Hematopoietic multipotent progenitor cell (in vitro differentiated cells): ENCODE results near the gene ACVR1. TPM values are rescaled to one million over a fixed set of nuclear protein-coding genes. Genes with fewer than 3 reads are reported as not detected.
A peak's percentile ranks its signal among the peaks of the same experiment; 100 is the strongest.
"Not testable (repeated sequence)": the region's sequence is repeated elsewhere in the genome, so short reads cannot be mapped to it uniquely, and the experiment has no call there.

Experiments used
- DNase-seq, 3 donors: peaks; one replicate each; pipeline ENCODE4 v3.0.0-alpha.2; 2011 to 2015; ENCODE audit warnings: low read depth in 2 of 3, low spot score in 2 of 3
- total RNA-seq: library from RNA; depleted of rRNA; stranded (reverse); fragments of >200 nt; gene quantifications from one replicate; pipeline ENCODE4 v1.2.3, GENCODE V29; 2012

ACVR1 gene
- total RNA-seq, 1 donor, result 10.5 TPM

DNA sequence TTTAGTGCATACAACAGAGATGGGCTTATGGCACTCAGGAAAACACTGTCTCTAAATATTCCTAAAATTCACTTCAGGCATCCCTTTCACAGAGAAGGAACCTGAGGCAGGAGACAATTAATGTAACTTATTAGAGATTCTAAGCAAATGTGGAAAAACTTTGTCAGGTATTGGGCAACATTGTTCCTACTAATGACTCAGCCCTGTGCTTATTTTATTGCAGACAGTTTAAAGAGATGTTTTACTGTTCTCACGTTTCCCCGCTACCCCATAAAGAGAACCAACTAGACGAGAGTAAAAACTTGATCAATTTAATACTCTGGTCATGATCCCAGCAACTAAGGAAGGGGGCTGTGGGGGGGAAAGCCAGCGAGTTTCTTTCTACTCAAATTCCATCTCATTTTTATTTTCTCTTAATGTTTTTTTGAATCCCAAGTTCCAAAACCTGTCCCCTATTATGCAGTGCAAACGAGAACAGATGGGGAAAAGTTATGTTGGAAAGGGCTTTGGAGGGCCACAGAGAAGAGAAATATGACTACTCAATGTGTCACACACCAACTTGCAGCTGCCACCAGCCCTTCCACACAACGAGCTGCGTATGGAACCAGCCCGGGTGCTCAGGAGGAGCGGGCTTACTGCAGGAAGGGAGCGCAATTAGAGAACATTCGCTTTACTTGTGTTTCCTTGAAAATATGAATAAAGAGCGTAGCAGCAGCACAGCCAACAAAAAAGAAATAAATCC lies 18.7 kb upstream of the ACVR1 start:
- DNase-seq, result no peak

DNA sequence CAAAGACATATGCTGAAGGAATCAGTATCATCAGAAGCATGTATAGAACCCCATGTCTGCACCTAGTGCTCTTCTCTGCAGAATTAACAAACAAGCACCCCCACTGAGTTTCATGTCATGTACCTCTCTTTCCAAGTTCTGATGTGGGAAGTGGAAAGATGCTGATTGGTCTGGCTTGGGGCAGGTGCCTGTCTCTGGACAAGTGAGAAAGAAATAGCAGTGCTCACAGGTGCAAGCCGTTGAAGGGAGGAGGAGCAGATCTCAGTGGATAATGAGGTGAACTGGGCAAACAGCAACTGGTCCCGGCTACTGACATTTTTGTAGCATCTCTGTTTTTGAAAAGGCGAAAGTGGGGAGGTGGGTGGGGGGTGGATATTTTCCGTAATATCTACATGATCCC lies 17.5 kb upstream of the ACVR1 start:
- DNase-seq, result no peak

DNA sequence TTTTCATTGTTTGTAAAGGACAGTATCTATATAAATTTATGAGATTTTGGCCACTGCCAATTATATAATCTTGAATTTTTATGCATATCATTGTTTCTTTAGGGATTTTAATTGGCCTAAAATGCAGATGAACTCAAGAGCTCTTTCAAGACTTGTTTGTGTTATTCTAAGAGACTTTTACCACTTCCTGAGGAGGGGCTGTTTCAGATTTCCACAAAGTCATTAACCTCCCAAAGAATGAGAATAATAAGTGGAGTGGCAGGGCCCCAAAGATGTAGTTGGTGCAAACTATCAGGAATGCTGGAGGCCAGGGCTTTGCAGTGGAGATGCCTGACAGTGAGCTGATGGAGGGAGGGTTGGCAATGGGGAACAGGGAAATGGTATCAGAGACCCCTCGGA lies 15.5 kb upstream of the ACVR1 start:
- no peak for DNase-seq

DNA sequence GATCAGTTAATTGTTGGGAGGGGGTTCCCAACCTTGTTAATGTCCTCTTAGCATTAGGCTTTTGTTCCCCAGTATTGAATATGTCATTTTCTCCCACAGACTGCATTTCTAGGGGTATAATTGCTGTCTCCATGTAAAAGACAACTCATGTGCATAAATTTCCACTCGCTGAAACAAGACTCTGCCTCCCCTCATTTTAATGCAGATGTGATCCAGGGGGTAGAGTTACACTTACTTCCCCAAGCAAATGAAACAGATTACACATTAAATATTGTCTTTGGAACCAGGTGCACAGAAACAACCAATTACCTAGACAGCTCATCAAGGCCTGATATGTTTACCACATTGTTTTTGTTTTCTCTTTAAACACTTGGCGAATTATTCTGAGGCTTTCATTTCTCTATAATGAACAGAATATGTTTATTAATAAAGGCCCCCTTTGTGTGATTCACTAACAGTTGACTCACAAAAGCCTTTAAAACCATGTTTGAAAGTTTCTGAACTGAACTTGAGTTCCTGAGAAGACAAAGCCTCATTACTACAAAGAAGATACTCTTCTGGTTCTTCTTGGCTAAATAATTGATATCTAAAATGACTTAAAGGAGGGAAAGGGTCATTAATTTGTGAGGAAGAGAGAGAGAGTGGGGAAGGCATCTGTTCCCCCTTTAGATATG lies 15.0 kb upstream of the ACVR1 start:
- DNase-seq, result no peak

DNA sequence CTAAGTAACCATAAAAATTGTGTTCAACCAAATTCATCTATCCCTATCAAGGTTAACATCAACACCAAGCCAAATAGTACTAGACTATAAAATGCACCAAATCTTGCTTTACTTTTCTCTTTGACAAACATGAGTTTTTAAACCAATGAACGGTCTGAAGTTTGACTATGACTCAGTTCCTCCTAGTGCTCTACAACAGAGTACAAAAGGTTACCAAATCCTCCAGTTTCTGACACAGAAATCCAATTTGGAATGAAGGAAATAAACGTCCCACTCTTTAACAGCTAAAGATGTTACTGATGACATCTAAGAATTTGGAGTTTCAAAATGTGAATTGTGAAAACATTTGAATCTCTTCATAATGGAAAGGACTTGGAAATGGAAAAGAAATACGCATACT lies 11.8 kb upstream of the ACVR1 start:
- no peak for DNase-seq

DNA sequence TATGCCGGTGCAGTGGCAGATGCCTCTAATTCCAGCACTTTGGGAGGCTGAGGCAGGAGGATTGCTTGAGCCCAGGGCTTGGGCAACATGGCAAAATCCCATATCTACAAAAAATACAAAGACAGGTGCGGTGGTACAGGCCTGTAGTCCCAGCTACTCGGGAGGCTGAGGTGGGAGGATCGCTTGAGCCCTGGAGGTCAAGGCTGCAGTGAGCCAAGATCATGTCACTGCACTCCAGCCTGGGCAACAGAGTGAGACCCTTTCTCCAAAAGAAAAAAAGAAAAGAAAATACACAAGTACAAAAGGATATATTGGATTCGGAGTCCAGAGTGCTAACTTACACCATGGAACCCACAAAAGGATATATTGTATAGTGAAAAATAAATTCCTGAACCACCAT lies 8.4 kb upstream of the ACVR1 start:
- not testable (repeated sequence) for DNase-seq

DNA sequence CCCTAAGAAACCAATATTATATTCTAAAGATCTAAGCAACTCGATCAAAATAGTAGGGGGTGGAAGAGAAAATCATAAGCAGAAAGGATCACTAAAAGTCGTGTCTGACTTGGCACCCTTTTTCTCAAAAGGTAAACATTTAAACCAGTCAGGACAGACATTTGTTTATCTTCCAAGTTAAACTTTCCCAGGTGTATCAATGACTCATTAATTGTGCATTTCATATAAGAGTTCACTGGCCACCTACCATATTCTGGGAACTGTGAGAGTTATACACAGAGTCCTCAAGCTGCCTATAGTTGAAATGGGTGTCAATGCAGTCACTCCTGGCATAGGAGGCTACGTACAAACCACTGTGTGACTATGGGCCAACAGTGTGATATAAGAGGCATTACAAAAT lies 4.8 kb upstream of the ACVR1 start:
- no peak for DNase-seq

DNA sequence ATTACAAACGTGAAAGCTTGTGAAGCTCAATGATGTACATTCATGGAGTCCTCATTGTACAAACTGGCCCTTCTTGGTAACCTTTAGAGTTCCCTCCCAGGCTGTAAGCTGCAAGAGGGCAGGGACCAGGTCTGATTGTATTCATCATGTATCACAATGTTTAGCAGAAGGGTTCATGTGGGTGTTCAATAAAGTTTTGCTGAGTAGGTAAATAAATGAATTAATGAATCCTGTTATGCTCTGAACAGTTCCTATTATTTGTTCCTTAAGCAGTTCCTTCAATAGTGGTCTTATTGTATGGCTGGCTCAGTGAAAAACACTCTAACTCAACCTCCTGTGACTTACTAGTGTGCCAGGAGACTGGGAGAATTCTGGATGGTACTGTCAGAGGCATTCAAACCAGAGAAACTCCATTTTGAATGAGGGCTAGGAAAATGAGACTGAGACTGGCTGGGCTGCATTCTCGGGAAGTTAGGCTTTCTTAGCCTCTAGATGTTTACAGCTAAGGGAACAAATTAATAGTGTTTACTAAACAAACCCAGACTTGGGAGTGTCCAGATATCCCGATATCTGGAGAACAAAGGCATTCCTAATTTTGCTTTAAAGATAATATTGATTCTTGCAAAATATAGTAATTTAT lies 1.8 kb upstream of the ACVR1 start:
- DNase-seq, result no peak

DNA sequence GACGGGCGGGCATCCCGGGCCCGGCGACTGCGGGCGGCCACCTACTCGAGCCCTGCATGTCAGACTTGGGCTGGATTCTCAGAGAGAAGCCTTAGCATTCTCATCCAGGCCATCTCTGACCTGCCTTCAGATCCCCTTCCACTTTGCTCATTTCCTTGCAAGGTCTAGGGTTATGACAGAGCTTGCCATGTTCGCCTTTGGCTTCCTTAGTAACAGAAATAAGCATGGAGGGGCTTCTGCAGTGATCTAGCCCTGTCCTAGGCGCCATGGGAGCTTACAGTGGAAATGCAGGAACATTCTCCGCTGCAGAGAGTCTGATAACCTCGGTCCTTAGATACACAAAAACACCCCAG lies 632 bp upstream of the ACVR1 start:
- DNase-seq, result peak in 1 of 3 donors; percentile 46

DNA sequence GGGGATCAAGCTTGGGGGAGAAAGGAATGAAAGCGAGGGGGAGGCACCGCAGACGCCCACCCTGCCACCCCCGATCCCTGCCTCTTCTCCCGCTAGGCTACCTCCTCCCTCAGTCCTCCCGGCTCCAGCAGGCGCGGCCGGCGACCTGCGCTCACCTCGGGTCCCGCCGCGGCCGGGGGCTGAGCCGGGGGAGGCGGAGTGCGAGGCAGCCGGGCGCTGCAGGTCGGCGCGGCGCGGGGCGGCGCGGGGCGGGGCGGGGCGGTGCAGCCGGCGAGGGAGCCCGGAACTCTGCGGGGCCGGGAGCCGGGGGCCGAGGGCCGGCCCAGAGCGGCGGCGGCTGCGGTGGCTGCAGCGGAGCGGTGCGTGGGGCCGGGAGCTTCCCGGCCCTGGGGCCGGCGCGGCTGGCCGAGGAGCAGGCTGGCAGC lies 477 bp downstream of the ACVR1 start:
- DNase-seq, result peak in 1 of 3 donors; percentile 59

DNA sequence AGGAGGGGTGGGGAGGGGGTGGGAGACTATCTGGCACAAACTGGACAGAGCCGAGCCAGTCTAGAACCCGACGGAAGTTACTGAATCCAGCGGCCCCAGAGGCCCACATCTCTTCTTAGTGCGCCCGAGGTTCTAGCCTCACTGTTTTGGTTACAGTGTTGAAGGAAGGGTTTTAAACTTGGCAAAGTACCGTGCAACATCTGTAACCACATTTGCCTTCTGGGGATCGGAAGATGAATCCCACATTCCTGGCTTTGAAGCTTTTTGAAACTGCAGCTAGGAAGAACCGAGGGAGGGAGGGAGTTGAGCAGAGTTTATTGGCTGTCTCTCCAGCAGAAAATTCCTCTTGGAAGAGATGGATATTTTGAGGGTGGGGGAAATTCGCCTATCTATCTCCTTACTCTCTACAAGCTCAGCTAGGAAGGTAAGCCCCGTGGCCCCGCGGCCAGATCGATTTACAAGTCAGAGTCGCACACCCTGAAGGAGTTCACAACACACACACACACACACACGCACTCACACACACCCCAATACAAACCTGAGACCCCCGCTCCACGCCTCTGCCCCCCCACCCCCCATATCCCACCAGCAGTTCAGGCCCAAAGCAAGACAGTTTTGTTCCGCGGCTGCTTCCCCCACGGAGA lies 1.0 kb downstream of the ACVR1 start:
- peak in 2 of 3 donors; percentile 13 to 28 for DNase-seq

DNA sequence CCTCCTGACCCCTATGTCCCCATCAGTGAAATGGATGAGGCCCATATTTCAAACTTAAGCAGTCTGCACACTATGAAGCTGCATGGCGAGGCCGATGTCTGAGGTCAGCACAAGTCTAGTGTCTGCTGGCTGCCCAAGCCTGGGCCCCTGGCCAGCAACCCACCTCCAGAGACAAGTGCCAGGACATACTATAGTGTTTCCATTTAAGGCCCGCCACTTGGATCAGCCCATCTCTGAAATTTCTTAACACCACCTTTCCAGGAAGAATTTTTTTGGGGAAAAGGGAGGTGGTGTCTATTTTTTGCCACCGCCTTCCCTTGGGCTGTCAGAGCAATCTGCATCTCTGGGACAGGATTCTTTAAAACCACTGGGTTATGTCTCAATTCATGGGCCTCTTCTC lies 1.8 kb downstream of the ACVR1 start:
- DNase-seq, result no peak

DNA sequence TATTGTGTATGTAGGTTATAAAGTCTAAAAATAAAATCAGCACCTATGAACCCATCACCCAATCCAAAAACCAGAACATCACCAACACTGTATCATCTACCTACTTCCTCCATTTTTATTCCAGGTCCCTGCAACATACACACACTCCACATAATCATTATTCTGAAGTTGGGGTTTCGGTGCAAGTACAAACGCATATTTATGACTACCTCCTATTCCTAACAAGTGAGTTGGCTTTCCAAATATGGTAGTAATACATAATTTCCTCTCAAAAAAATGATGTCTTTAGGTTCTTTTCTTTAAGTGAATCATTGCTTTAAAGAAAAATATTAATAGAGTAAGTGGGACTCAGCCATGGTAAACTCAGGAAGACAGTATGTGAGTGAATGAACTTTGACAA lies 3.3 kb downstream of the ACVR1 start:
- no peak for DNase-seq

DNA sequence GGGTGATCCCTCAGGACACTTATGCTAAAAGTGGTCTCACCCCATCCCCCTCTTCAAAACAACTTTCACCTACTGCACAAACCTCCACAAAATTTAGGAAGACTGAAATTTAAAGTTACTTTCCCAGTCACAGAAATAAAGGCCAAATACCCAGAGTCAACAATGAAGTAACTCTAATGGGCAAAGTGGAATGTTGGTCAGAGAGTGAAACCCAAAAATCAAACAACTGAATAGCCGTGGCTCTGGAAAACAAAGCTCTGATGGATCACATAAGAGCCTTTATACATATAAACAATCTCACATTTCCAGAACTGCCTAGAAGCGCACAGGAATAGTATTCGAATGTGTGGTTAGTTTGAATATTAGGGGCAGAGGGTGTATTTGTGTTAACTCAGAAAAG lies 4.7 kb downstream of the ACVR1 start:
- DNase-seq, result no peak

DNA sequence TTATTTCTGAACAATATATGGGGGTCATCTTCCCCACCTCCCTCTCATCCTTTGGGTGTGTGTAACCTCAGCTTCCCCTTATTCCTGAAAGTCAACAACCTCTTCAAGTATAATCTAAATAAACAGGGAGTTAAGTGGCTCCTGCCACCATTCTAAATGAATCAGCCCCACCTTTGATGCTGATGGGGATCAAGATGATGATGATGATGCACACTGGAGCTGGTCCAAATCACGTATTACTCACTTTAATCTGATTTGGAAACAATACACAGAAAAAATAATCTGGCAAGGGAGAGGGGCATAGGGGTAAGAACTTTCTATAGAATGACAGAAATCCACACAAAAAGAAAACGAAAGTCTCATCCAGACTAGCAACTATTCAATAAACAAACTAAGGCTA lies 7.1 kb downstream of the ACVR1 start:
- no peak for DNase-seq

DNA sequence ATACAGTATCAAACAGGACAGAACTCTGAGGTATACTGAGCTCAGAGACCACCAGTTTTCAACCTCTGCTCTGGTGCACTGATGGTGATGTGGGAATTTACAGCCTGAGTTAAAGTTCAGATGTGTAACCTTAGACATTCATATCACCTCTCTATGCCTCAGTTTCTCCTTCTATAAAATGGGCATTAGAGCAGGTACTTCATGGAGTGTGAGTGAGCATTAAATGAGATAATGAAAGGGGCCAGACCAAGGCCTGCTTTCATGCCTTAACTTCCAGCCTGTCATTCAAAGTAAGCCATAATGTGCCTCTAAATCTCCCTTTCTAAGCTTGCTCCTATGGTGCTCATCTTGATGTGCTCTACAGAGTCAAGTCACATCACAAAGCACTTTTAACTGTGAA lies 8.4 kb downstream of the ACVR1 start:
- DNase-seq, result no peak

DNA sequence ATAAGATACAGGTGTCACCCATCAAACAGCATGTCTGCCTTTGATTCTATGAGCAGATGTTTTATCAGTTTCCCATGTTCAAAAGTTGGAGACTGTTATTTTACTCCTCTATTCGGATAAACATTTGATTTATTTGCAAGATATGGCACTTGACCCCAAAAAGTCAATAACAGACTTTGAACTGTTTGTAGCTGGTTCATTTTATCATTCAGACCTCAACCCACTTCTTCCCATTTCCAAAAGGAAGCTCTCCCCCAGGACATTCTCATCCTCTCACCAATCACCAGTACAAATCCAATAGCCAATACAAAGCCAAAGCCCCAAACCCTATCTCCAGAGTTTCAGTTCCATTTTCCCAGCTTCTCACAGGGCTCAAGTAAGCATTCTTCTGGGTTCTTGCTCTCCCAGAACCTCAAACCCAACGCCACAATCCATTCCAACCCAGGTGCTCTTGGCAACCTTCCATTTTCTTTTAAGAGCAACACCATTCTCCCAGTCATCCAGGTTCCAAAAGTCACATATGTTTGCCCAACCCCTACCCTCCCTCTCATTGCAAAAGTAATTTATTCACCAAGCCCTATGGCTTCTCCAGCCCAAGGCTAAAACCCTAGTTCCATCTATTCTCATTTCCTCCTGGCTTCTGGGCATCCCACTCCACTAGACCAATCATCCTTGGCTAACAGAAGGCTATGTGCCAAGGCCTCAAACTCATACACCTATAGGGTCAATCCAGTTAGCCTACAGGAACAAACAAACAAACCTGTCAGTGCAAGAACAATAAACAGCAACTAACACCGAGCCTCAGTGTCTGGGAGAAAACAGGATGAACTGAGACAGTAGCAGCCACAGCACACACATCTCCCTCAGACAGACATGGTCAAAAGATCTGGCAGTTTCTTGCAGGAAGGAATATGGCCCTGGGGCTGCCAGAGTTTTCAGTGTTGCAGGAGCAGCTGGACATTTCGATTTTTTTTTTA lies 9.2 kb downstream of the ACVR1 start:
- no peak for DNase-seq

DNA sequence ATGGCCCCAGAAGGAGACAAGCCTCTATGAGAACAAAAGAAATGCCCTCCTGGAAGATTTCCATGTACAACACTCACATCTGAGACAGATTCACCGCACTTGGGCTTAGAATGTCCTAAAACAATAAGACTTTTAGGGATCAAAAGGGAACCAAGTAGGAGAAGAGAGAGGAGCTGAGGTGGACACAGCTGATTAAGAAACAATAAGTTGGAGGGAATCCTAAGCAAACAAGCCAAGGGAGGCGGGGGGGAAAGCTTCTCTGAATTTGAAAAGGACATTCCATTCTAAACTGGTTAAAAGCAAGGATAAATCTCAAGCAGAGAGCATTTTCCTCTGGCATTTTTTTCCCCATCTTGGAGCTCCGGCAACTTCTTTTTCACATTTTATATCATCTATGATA lies 9.9 kb downstream of the ACVR1 start:
- no peak for DNase-seq

DNA sequence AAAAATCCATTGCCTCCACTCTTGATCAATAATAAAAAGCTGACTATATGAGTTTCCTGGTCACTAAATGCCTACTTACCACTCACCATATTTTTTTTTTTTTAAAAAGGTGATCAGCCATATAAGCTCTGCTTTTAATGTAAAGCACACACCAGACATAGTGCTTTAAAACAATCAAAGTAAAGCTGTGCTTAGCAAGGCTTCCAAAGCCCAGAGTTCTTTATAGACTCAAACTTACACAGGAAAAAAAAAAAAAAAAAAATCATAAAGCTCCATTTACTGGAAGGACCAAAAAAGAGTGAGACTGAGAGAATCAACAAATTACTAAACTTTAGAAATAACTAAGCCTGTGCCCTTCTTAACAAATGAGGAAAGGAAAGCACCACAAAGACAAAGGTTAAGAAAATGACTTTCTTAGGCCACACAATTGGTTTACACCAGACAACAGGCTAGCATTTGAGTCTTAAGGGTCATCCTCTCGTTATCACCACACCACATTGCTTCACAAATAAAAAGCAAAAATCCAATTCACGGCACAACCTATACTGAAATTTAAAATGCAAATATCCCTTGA lies 11.2 kb downstream of the ACVR1 start:
- no peak for DNase-seq

DNA sequence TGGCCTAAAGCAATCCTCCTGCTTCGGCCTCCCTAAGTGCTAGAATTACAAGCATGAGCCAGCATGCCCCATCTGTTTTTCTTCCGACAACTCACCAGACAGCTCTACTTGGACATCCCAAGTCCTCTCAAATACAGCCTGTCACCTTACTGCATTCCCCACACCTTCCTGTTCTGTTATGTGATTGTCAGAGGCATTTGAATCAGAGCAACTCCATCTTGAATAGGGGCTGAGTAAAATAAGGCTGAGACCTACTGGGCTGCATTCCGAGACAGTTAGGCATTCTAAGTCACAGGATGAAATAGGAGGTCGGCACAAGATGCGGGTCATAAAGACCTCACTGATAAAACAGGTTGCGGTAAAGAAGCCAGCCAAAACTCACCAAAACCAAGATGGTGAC lies 17.3 kb downstream of the ACVR1 start:
- DNase-seq, result no peak
